SK-N-SH (cell line): ENCODE results near the gene MRPS33. TPM values are rescaled to one million over a fixed set of nuclear protein-coding genes. Genes with fewer than 3 reads are reported as not detected.

Experiments used
- CTCF ChIA-PET: fragments of 300-600, 350-600 bp; formaldehyde crosslinking; extraction: SDS; loops from one replicate; lab custom pipeline; 2021; lab: Yijun Ruan, JAX
- POLR2A ChIA-PET: fragments of 350-600 bp; sonication (Branson Sonifier 250); formaldehyde crosslinking; extraction: SDS; loops from one replicate; lab custom pipeline; 2020; ENCODE audit warnings: antibody characterized with exemption, inconsistent platforms; lab: Yijun Ruan, JAX
- DNase-seq: peaks from one replicate; pipeline ENCODE4 v3.0.0; 2012
- H2AFZ ChIP-seq: fragments of 200-600 bp; sonication (generic); 2 replicates; pipeline ENCODE4 v1.8.1; 2016; ENCODE audit warnings: antibody characterized with exemption, mild to moderate bottlenecking, low read depth
- H3F3A ChIP-seq: fragments of 200-600 bp; sonication (generic); replicated peaks from 2 replicates; pipeline ENCODE3; 2016; ENCODE audit warnings: antibody characterized with exemption, mild to moderate bottlenecking; ENCODE audit not compliant: insufficient read depth
- H3K27ac ChIP-seq, 2 experiments: fragments of 200-500 bp in 1 of 2; fragments of 200-600 bp in 1 of 2; sonication (Bioruptor generic) in 1 of 2; sonication (generic), shearing (Covaris generic) in 1 of 2; 2 replicates each; pipeline versions ENCODE4 v1.5.1 to v1.6.1; 2014 to 2016; ENCODE audit warnings: low read depth in 2 of 2, inconsistent platforms in 1 of 2, low read length in 1 of 2, mild to moderate bottlenecking in 1 of 2, mixed read lengths in 1 of 2
- H3K27me3 ChIP-seq: fragments of 200-600 bp; sonication (generic), shearing (Covaris generic); 2 replicates; pipeline ENCODE4 v1.6.1; 2016; ENCODE audit warnings: mixed run types; ENCODE audit not compliant: insufficient read depth
- H3K36me3 ChIP-seq, 2 experiments: fragments of 200-500 bp in 1 of 2; fragments of 200-600 bp in 1 of 2; sonication (Bioruptor generic) in 1 of 2; sonication (generic) in 1 of 2; replicated peaks in 1 of 2; 2 replicates each; pipeline versions ENCODE3 to v1.5.1; 2014 to 2016; ENCODE audit warnings: low read length in 1 of 2, mild to moderate bottlenecking in 1 of 2; ENCODE audit not compliant: insufficient read depth in 2 of 2, control insufficient read depth in 1 of 2
- H3K4me1 ChIP-seq, 2 experiments: fragments of 200-500 bp in 1 of 2; fragments of 200-600 bp in 1 of 2; sonication (Bioruptor generic) in 1 of 2; sonication (generic), shearing (Covaris generic) in 1 of 2; 2 replicates each; pipeline versions ENCODE4 v1.5.1 to v1.6.1; 2014 to 2016; ENCODE audit warnings: low read depth in 1 of 2, low read length in 1 of 2, mixed run types in 1 of 2; ENCODE audit not compliant: insufficient read depth in 2 of 2, control insufficient read depth in 1 of 2
- H3K4me2 ChIP-seq: fragments of 200-600 bp; sonication (generic), shearing (Covaris generic); 2 replicates; pipeline ENCODE4 v1.6.1; 2017; ENCODE audit warnings: mixed run types
- H3K4me3 ChIP-seq, 2 experiments: fragments of 200-500 bp in 1 of 2; fragments of 200-600 bp in 1 of 2; sonication (Bioruptor generic) in 1 of 2; sonication (generic), shearing (Covaris generic) in 1 of 2; 2 replicates each; pipeline versions ENCODE4 v1.5.1 to v1.8.1; 2014 to 2016; ENCODE audit warnings: low read depth in 2 of 2, inconsistent platforms in 1 of 2, low read length in 1 of 2, mild to moderate bottlenecking in 1 of 2, mixed read lengths in 1 of 2, moderate library complexity in 1 of 2
- H3K79me2 ChIP-seq: fragments of 200-600 bp; sonication (generic); 2 replicates; pipeline ENCODE4 v1.8.1; 2017; ENCODE audit warnings: mild to moderate bottlenecking; ENCODE audit not compliant: insufficient read depth
- H3K9ac ChIP-seq: fragments of 200-600 bp; sonication (generic); 2 replicates; pipeline ENCODE4 v1.6.1; 2017; ENCODE audit warnings: mixed run types
- H3K9me2 ChIP-seq: fragments of 200-600 bp; sonication (generic); 2 replicates; pipeline ENCODE4 v1.6.1; 2017; ENCODE audit warnings: mixed run types
- H3K9me3 ChIP-seq: fragments of 200-600 bp; sonication (generic); 2 replicates; pipeline ENCODE4 v1.6.1; 2017; ENCODE audit warnings: mixed run types, mild to moderate bottlenecking, moderate library complexity
- H4K20me1 ChIP-seq: fragments of 200-600 bp; sonication (generic); 2 replicates; pipeline ENCODE4 v1.6.1; 2017; ENCODE audit warnings: mild to moderate bottlenecking, mixed run types; ENCODE audit not compliant: insufficient read depth
- CHD2 ChIP-seq: fragments of 150-350 bp; IDR thresholded peaks from 2 replicates; pipeline ENCODE4 v1.6.1; 2018; ENCODE audit warnings: low read length; ENCODE audit not compliant: partially characterized antibody
- CTCF ChIP-seq: fragments of 200-600 bp; sonication (generic); IDR thresholded peaks from 2 replicates; pipeline ENCODE4 v1.6.1; 2017; ENCODE audit warnings: antibody characterized with exemption, mild to moderate bottlenecking, moderate library complexity
- EP300 ChIP-seq, 2 experiments: IDR thresholded peaks; 2 replicates each; pipeline versions ENCODE4 v1.4.0 to v1.6.1; 2012; ENCODE audit warnings: borderline replicate concordance in 1 of 2, low read depth in 1 of 2, low read length in 1 of 2
- EZH2phosphoT487 ChIP-seq: fragments of 200-600 bp; sonication (generic); IDR thresholded peaks from 2 replicates; pipeline ENCODE4 v1.6.1; 2017; ENCODE audit warnings: low read depth, mixed run types, mild to moderate bottlenecking, antibody characterized with exemption, moderate library complexity, borderline replicate concordance
- FOXM1 ChIP-seq: IDR thresholded peaks from 2 replicates; pipeline ENCODE4 v1.4.0; 2012; ENCODE audit warnings: low read depth, mild to moderate bottlenecking
- GABPA ChIP-seq: IDR thresholded peaks from 2 replicates; pipeline ENCODE4 v1.4.0; 2012; ENCODE audit warnings: low read depth, mild to moderate bottlenecking
- JUND ChIP-seq: IDR thresholded peaks from 2 replicates; pipeline ENCODE4 v1.4.0; 2012
- MAX ChIP-seq: IDR thresholded peaks from 2 replicates; pipeline ENCODE4 v1.4.0; 2012; ENCODE audit warnings: low read depth
- MXI1 ChIP-seq: IDR thresholded peaks from 2 replicates; pipeline ENCODE4 v1.6.1; 2012; ENCODE audit warnings: mild to moderate bottlenecking, low read depth, low read length, improper control_type of control experiment
- NRF1 ChIP-seq: IDR thresholded peaks from 2 replicates; pipeline ENCODE4 v1.6.1; 2012; ENCODE audit warnings: low read depth, mild to moderate bottlenecking, low read length
- POLR2AphosphoS5 ChIP-seq: IDR thresholded peaks from 2 replicates; pipeline ENCODE4 v1.6.1; 2012; ENCODE audit warnings: low read depth, low read length
- RAD21 ChIP-seq: IDR thresholded peaks from 2 replicates; pipeline ENCODE4 v1.6.1; 2012; ENCODE audit warnings: mild to moderate bottlenecking, low read length
- RCOR1 ChIP-seq: fragments of 150-350 bp; IDR thresholded peaks from 2 replicates; pipeline ENCODE4 v1.6.1; 2017; ENCODE audit warnings: antibody characterized with exemption, low read length
- RFX5 ChIP-seq: IDR thresholded peaks from 2 replicates; pipeline ENCODE4 v1.6.1; 2012; ENCODE audit warnings: mild to moderate bottlenecking, improper control_type of control experiment, low read length
- RXRA ChIP-seq: IDR thresholded peaks from 2 replicates; pipeline ENCODE4 v1.4.0; 2012; ENCODE audit warnings: low read depth, mild to moderate bottlenecking, borderline replicate concordance
- SIN3A ChIP-seq: IDR thresholded peaks from 2 replicates; pipeline ENCODE4 v1.6.1; 2012; ENCODE audit warnings: low read depth, mild to moderate bottlenecking, low read length, moderate library complexity, borderline replicate concordance
- SMC3 ChIP-seq: IDR thresholded peaks from 2 replicates; pipeline ENCODE4 v1.6.1; 2012; ENCODE audit warnings: low read depth, low read length, improper control_type of control experiment
- TAF1 ChIP-seq: IDR thresholded peaks from 2 replicates; pipeline ENCODE4 v1.6.1; 2012; ENCODE audit warnings: low read depth, mild to moderate bottlenecking, low read length, moderate library complexity, borderline replicate concordance
- TCF12 ChIP-seq: IDR thresholded peaks from 2 replicates; pipeline ENCODE4 v1.4.0; 2012
- YY1 ChIP-seq: IDR thresholded peaks from 2 replicates; pipeline ENCODE4 v1.4.0; 2012; ENCODE audit warnings: low read depth, mild to moderate bottlenecking
- WGBS: methylation state at CpG from one replicate; pipeline ENCODE4 v1.1.6; 2017; ENCODE audit warnings: low lambda C conversion rate; 5-methylcytosine and 5-hydroxymethylcytosine counted together
- polyA plus RNA-seq, 3 experiments: library from polyadenylated mRNA; depleted of rRNA; stranded (reverse); fragments of >200 nt; gene quantifications; 2 replicates each; pipeline ENCODE4 v1.2.3, GENCODE V29; 2012
- TF ChIP-seq, protein P1 (sequence below): IDR thresholded peaks from 2 replicates; pipeline ENCODE4; 2012
- TF ChIP-seq, protein P2 (sequence below): IDR thresholded peaks from 2 replicates; pipeline ENCODE4 v1.4.0; 2012; ENCODE audit warnings: low read depth, borderline replicate concordance

The MRPS33 gene
- polyA plus RNA-seq, 1 of the 3 experiments (the other 2 are of a cell fraction) = 88.8 TPM

DNA sequence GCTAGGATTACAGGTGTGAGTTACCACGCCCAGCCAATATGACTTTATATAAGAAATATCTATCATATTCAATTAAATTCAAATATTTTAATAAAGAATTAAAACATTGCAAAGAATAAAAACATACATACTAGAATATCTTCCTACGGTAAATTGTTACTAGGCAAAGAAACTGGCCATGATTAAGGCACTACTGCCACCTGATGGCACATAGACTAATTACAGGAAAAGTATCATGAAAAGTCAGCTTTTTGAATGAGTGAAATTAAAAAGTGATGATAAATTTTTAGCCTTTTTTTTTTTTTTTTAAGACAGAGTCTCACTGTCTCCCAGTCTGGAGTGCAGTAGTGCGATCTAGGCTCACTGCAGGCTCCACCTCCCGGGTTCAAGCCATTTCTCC lies 30.9 kb downstream of the MRPS33 start:
- no peaks in the 10 kb centered on the region for H3K9me2 ChIP-seq
- no peak for DNase-seq
- no peak overlapping the region for H3K9ac ChIP-seq
- no peaks in the 10 kb centered on the region for H3K79me2 ChIP-seq
- CTCF ChIA-PET = interaction anchor here (0.6 to 2.2 kb wide), 8 partner anchors 14 to 309 kb away, joined by 3 to 10 read pairs (median 3); no protein-coding TSS in a partner anchor
- 50% methylated on average over 4 of the region's 4 CpGs for WGBS
- no peak overlapping the region for H2AFZ ChIP-seq
- no peaks in the 10 kb centered on the region for H3F3A ChIP-seq
- H4K20me1 ChIP-seq = no peaks in the 10 kb centered on the region
- H3K9me3 ChIP-seq = 0 out of 2 replicates have a peak, but pooled peaks cover 5% of the 10 kb centered on the region
- no peak overlapping the region for H3K4me2 ChIP-seq
- H3K27ac ChIP-seq = no peak overlapping the region
- H3K27me3 ChIP-seq = no peaks in the 10 kb centered on the region
- POLR2A ChIA-PET = no interaction called here
- no peaks in the 10 kb centered on the region for H3K4me1 ChIP-seq
- no peak for TF ChIP-seq JUND
- no peak for TF ChIP-seq RXRA
- no peak for TF ChIP-seq FOXM1
- TF ChIP-seq RAD21 = peak; percentile 45
- TF ChIP-seq MXI1 = no peak
- TF ChIP-seq TCF12 = no peak
- peak; percentile 42 for TF ChIP-seq CTCF
- TF ChIP-seq NRF1 = no peak
- TF ChIP-seq GABPA = no peak
- TF ChIP-seq, all 33 proteins: peak for 2
- no peak overlapping the region for H3K4me3 ChIP-seq
- H3K36me3 ChIP-seq = no peaks in the 10 kb centered on the region

GRCh38 chr7:140982508-140982907 lies 32.2 kb downstream of the MRPS33 start:
- Histone ChIP-seq H3K27ac (no peak overlapping the region), H4K20me1 (no peaks in the 10 kb centered on the region), H3K36me3 (no peaks in the 10 kb centered on the region), H3K27me3 (no peaks in the 10 kb centered on the region), H3F3A (no peaks in the 10 kb centered on the region), H2AFZ (no peak overlapping the region), H3K4me3 (no peak overlapping the region), H3K9ac (no peak overlapping the region), H3K4me1 (no peaks in the 10 kb centered on the region), H3K9me2 (no peaks in the 10 kb centered on the region), H3K4me2 (no peak overlapping the region)
- no peak for DNase-seq
- ChIA-PET CTCF (interaction anchor here (0.6 to 2.2 kb wide), 5 partner anchors 12 to 171 kb away, joined by 3 to 10 read pairs (median 6); no protein-coding TSS in a partner anchor), POLR2A (no interaction called here)
- TF ChIP-seq, protein P1, sequence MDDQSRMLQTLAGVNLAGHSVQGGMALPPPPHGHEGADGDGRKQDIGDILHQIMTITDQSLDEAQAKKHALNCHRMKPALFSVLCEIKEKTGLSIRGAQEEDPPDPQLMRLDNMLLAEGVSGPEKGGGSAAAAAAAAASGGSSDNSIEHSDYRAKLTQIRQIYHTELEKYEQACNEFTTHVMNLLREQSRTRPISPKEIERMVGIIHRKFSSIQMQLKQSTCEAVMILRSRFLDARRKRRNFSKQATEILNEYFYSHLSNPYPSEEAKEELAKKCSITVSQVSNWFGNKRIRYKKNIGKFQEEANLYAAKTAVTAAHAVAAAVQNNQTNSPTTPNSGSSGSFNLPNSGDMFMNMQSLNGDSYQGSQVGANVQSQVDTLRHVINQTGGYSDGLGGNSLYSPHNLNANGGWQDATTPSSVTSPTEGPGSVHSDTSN = no peak
- no peak for TF ChIP-seq EZH2phosphoT487
- TF ChIP-seq MAX = no peak
- TF ChIP-seq RCOR1 = no peak
- TF ChIP-seq CTCF = no peak
- no peak for TF ChIP-seq CHD2
- TF ChIP-seq SIN3A = no peak
- no peak for TF ChIP-seq POLR2AphosphoS5
- TF ChIP-seq MXI1 = no peak
- TF ChIP-seq, protein P2, sequence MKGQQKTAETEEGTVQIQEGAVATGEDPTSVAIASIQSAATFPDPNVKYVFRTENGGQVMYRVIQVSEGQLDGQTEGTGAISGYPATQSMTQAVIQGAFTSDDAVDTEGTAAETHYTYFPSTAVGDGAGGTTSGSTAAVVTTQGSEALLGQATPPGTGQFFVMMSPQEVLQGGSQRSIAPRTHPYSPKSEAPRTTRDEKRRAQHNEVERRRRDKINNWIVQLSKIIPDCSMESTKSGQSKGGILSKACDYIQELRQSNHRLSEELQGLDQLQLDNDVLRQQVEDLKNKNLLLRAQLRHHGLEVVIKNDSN = no peak
- no peak for TF ChIP-seq YY1
- no peak for TF ChIP-seq SMC3
- no peak for TF ChIP-seq TAF1
- TF ChIP-seq RXRA = no peak
- TF ChIP-seq EP300 (IDR thresholded peaks at IDR 0.05; ENCODE audit: borderline replicate concordance in 1 of 2, low read depth in 1 of 2, low read length in 1 of 2) = no peak
- no peak for TF ChIP-seq GABPA
- no peak for TF ChIP-seq RFX5
- TF ChIP-seq RAD21 = no peak
- TF ChIP-seq, all 33 proteins: peak for 0
- 0 out of 2 replicates have a peak, but pooled peaks cover 5% of the 10 kb centered on the region for H3K9me3 ChIP-seq
- 44% methylated on average over 2 of the region's 2 CpGs for WGBS
- no peaks in the 10 kb centered on the region for H3K79me2 ChIP-seq
